ENCODE data around the gene LRRC14B. TPM values are rescaled to one million over a fixed set of nuclear protein-coding genes. Genes with fewer than 3 reads are reported as not detected.

Gene LRRC14B
- total and polyA plus RNA-seq, 2 experiments from 2014 or later, result not detected

GRCh38 chr5:230711-231110 lies 39.4 kb downstream of the LRRC14B start (continued):
- TF ChIP-seq ZNF331 (CRISPR knock-in tag; IDR thresholded peaks at IDR 0.05; ENCODE audit: low read depth) (no peak), EZH2phosphoT487 (IDR thresholded peaks at IDR 0.05; ENCODE audit: unreplicated experiment) (no peak), EZH2 (IDR thresholded peaks at IDR 0.05; ENCODE audit: low read depth, unreplicated experiment) (no peak)

GRCh38 chr5:231661-232060 lies 40.4 kb downstream of the LRRC14B start:
- no peak overlapping the region for H3K27ac Mint-ChIP-seq

More at GRCh38 chr5:231661-232060, 40.4 kb downstream of the LRRC14B start:
- no peaks in the 10 kb centered on the region for H3K79me2 ChIP-seq (replicated peaks; ENCODE audit: insufficient read depth)
- H3K4me3 Mint-ChIP-seq, result no peak overlapping the region
- peaks cover 3% of the 10 kb centered on the region; the same call in 1 of the 3 replicates for H3K4me1 Mint-ChIP-seq
- TF ChIP-seq EZH2phosphoT487 (IDR thresholded peaks at IDR 0.05; ENCODE audit: unreplicated experiment) (no peak), STAT1 (IDR thresholded peaks at IDR 0.05; ENCODE audit: unreplicated experiment) (no peak), JUNB (IDR thresholded peaks at IDR 0.05; ENCODE audit: unreplicated experiment) (no peak), ZNF462 (CRISPR knock-in tag; IDR thresholded peaks at IDR 0.05) (no peak), CREB1 (CRISPR knock-in tag; IDR thresholded peaks at IDR 0.05; ENCODE audit: low read depth) (no peak), EZH2 (IDR thresholded peaks at IDR 0.05; ENCODE audit: low read depth, unreplicated experiment) (no peak), ETS1 (IDR thresholded peaks at IDR 0.05) (no peak), NANOG (IDR thresholded peaks at IDR 0.05; ENCODE audit: borderline replicate concordance) (no peak), ZNF331 (CRISPR knock-in tag; IDR thresholded peaks at IDR 0.05; ENCODE audit: low read depth) (no peak), POLR2AphosphoS5 (IDR thresholded peaks at IDR 0.05; ENCODE audit: low read depth) (no peak), ZNF114 (CRISPR knock-in tag; IDR thresholded peaks at IDR 0.05) (no peak)
- TF ChIP-seq, protein P1, sequence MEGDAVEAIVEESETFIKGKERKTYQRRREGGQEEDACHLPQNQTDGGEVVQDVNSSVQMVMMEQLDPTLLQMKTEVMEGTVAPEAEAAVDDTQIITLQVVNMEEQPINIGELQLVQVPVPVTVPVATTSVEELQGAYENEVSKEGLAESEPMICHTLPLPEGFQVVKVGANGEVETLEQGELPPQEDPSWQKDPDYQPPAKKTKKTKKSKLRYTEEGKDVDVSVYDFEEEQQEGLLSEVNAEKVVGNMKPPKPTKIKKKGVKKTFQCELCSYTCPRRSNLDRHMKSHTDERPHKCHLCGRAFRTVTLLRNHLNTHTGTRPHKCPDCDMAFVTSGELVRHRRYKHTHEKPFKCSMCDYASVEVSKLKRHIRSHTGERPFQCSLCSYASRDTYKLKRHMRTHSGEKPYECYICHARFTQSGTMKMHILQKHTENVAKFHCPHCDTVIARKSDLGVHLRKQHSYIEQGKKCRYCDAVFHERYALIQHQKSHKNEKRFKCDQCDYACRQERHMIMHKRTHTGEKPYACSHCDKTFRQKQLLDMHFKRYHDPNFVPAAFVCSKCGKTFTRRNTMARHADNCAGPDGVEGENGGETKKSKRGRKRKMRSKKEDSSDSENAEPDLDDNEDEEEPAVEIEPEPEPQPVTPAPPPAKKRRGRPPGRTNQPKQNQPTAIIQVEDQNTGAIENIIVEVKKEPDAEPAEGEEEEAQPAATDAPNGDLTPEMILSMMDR (conservative IDR thresholded peaks at IDR 0.05; ENCODE audit: low read depth in 2 of 2), result no peak
- TF ChIP-seq, protein P2, sequence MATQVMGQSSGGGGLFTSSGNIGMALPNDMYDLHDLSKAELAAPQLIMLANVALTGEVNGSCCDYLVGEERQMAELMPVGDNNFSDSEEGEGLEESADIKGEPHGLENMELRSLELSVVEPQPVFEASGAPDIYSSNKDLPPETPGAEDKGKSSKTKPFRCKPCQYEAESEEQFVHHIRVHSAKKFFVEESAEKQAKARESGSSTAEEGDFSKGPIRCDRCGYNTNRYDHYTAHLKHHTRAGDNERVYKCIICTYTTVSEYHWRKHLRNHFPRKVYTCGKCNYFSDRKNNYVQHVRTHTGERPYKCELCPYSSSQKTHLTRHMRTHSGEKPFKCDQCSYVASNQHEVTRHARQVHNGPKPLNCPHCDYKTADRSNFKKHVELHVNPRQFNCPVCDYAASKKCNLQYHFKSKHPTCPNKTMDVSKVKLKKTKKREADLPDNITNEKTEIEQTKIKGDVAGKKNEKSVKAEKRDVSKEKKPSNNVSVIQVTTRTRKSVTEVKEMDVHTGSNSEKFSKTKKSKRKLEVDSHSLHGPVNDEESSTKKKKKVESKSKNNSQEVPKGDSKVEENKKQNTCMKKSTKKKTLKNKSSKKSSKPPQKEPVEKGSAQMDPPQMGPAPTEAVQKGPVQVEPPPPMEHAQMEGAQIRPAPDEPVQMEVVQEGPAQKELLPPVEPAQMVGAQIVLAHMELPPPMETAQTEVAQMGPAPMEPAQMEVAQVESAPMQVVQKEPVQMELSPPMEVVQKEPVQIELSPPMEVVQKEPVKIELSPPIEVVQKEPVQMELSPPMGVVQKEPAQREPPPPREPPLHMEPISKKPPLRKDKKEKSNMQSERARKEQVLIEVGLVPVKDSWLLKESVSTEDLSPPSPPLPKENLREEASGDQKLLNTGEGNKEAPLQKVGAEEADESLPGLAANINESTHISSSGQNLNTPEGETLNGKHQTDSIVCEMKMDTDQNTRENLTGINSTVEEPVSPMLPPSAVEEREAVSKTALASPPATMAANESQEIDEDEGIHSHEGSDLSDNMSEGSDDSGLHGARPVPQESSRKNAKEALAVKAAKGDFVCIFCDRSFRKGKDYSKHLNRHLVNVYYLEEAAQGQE (IDR thresholded peaks at IDR 0.05; ENCODE audit: unreplicated experiment), result no peak
- H3K27me3 Mint-ChIP-seq (ENCODE audit: insufficient read depth, low read depth, poor library complexity), result no peaks in the 10 kb centered on the region
- no peaks in the 10 kb centered on the region for H3K9me2 ChIP-seq (ENCODE audit: insufficient read depth)
- ATAC-seq (no peak), DNase-seq (ENCODE audit: low spot score) (no peak)
- no peaks in the 10 kb centered on the region for H3K9me3 Mint-ChIP-seq
- H3K36me3 ChIP-seq (ENCODE audit: insufficient read depth), result peaks cover 18% of the 10 kb centered on the region
- H3K36me3 Mint-ChIP-seq (ENCODE audit: low read depth), result peaks cover 75% of the 10 kb centered on the region
- H3K4me3 ChIP-seq, result no peak overlapping the region
- no peak overlapping the region for H3K27ac ChIP-seq (ENCODE audit: low read depth)
- H4K20me1 ChIP-seq (replicated peaks; ENCODE audit: insufficient read depth), result no peaks in the 10 kb centered on the region
- no peak overlapping the region for H3K4me2 ChIP-seq
- H3F3A ChIP-seq (replicated peaks; ENCODE audit: low read depth), result no peaks in the 10 kb centered on the region
- no peaks in the 10 kb centered on the region for H3K27me3 ChIP-seq (ENCODE audit: insufficient read depth)
- H2AFZ ChIP-seq, result no peak overlapping the region
- peaks cover 7% of the 10 kb centered on the region; the same call in 1 of the 2 replicates for H3K4me1 ChIP-seq (ENCODE audit: insufficient read depth)

Measured in GM23338 (cell line).